B cell (primary cell): Measurements from ENCODE around the gene PRKN.

ENCODE experiments used
- CTCF ChIP-seq: fragments of 200-600 bp; IDR thresholded peaks from one replicate; pipeline ENCODE4 v1.8.0; 2022; ENCODE audit warnings: antibody characterized with exemption, mild to moderate bottlenecking
- EZH2 ChIP-seq: IDR thresholded peaks from 2 replicates; pipeline ENCODE4 v1.6.1; 2012; ENCODE audit warnings: borderline replicate concordance, low read depth, mild to moderate bottlenecking, moderate library complexity, low read length; ENCODE audit not compliant: insufficient read depth, poor library complexity, severe bottlenecking

- TF ChIP-seq CTCF (no peak), EZH2 (no peak)
These were observed 804.9 kb downstream of the PRKN start for GRCh38 chr6:161922631-161923119.
